A673 (cell line): ENCODE data around the gene AJAP1. TPM values are rescaled to one million over a fixed set of nuclear protein-coding genes. Genes with fewer than 3 reads are reported as not detected.

Experiments used
- BruUV-seq: library from RNA; stranded (reverse); fragments of 400-500 nt; replicated peaks from 2 replicates; lab custom pipeline; 2021; lab: Mats Ljungman, UMichigan
- CTCF ChIA-PET: fragments of 300-600 bp; sonication (Branson Sonifier 250); formaldehyde crosslinking; loops from one replicate; lab custom pipeline; 2022; ENCODE audit warnings: antibody characterized with exemption; lab: Charles Lee
- POLR2A ChIA-PET: fragments of 300-600 bp; sonication (Branson Sonifier 250); formaldehyde crosslinking; loops from one replicate; lab custom pipeline; 2022; ENCODE audit warnings: antibody characterized with exemption; ENCODE audit not compliant: low non-redundant PET; lab: Charles Lee
- DNase-seq: peaks from one replicate; pipeline ENCODE4 v3.0.0-alpha.2; 2015; ENCODE audit warnings: low spot score
- H3K27ac ChIP-seq: fragments of 200-600 bp; sonication (generic); 2 replicates; pipeline ENCODE4 v1.5.1; 2016; ENCODE audit warnings: mixed run types, low read depth, mild to moderate bottlenecking, mixed read lengths, antibody characterized with exemption, low read length; ENCODE audit not compliant: poor library complexity, severe bottlenecking
- H3K27me3 ChIP-seq: fragments of 200-600 bp; sonication (generic); replicated peaks from 2 replicates; pipeline ENCODE4 v1.6.1; 2017; ENCODE audit warnings: mixed run types, low read depth, mild to moderate bottlenecking, mixed read lengths, antibody characterized with exemption, low read length; ENCODE audit not compliant: insufficient read depth, poor library complexity
- H3K36me3 ChIP-seq: fragments of 200-600 bp; sonication (generic); 2 replicates; pipeline ENCODE4 v1.6.1; 2016; ENCODE audit warnings: mixed run types, mild to moderate bottlenecking, mixed read lengths, antibody characterized with exemption, low read length; ENCODE audit not compliant: insufficient read depth, poor library complexity, severe bottlenecking
- H3K4me1 ChIP-seq: fragments of 200-600 bp; sonication (generic); 2 replicates; pipeline ENCODE4 v1.6.1; 2017; ENCODE audit warnings: mixed run types, mild to moderate bottlenecking, mixed read lengths, antibody characterized with exemption, low read length; ENCODE audit not compliant: insufficient read depth, poor library complexity, severe bottlenecking
- H3K4me3 ChIP-seq: fragments of 200-600 bp; sonication (generic); 2 replicates; pipeline ENCODE4 v1.5.1; 2016; ENCODE audit warnings: low read depth, mixed run types, mild to moderate bottlenecking, mixed read lengths, low read length; ENCODE audit not compliant: poor library complexity, severe bottlenecking
- H3K9me3 ChIP-seq: fragments of 200-600 bp; sonication (generic); 2 replicates; pipeline ENCODE4 v1.6.1; 2016; ENCODE audit warnings: mixed run types, low read depth, mild to moderate bottlenecking, mixed read lengths, antibody characterized with exemption, low read length; ENCODE audit not compliant: poor library complexity, severe bottlenecking
- CTCF ChIP-seq: fragments of 300-800, 200-600 bp; sonication (generic); conservative IDR thresholded peaks from 2 replicates; pipeline ENCODE4 v1.5.1; 2017; ENCODE audit warnings: low read depth, mild to moderate bottlenecking, antibody characterized with exemption, low read length, moderate library complexity, mixed read lengths
- EZH2 ChIP-seq: fragments of 200-600 bp; sonication (generic); IDR thresholded peaks from 2 replicates; pipeline ENCODE4 v1.6.1; 2017; ENCODE audit warnings: borderline replicate concordance, low read depth, mild to moderate bottlenecking, mixed read lengths, antibody characterized with exemption, low read length; ENCODE audit not compliant: poor library complexity, severe bottlenecking
- intact Hi-C: fragments of 100-400 bp; cut with micrococcal nuclease; formaldehyde crosslinking; loops from one replicate; pipeline ENCODE4 v1.10.0; 2022; ENCODE audit not compliant: unreplicated experiment
- total RNA-seq: library from RNA; stranded (reverse); gene quantifications from 2 replicates; pipeline ENCODE4 v1.2.3, GENCODE V29; 2021

AJAP1 gene
- total RNA-seq, 1 experiment from 2014 or later, result not detected

DNA sequence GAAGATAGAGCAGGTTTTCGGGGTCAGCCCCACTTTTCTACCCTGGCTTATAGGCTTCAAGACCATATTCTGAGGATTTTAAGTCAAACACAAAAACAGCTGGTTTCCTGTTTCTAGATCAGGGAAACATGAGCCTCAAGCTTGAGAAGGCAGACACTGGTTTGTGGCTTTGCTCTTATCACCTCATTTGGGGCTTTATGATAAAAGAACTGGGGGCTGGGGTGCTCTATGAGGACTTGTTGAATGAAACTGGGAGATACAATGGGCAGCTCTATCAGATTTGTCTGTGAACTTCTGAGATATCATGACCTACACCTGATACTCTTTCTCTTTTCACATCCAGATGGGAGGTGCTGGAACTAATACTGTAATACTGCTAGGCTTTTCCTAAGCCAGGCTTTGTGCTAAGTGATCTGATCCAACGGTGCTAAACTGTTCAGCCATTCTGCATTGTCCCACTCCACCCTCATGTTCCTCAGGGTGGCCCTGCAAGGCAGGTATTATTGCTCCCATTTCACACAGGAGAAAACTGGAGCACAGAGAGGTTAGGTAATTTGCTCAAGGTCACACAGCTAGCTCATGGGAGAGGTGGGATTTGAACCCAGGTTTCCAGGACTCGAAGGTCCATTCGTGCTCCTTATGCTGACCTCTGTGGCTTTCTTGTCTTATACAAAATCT is 6.6 kb downstream of the AJAP1 start:
- H3K36me3 ChIP-seq, result no peaks in the 10 kb centered on the region
- no peaks in the 10 kb centered on the region for H3K4me1 ChIP-seq
- CTCF ChIA-PET, result no interaction called here
- no TSS peak for BruUV-seq
- H3K27ac ChIP-seq, result no peak overlapping the region
- H3K9me3 ChIP-seq, result no peaks in the 10 kb centered on the region
- TF ChIP-seq CTCF (no peak), EZH2 (no peak)
- no peak overlapping the region for H3K4me3 ChIP-seq
- H3K27me3 ChIP-seq, result peaks cover 47% of the 10 kb centered on the region
- POLR2A ChIA-PET, result no interaction called here
- intact Hi-C loops, result no loop called here
- DNase-seq, result no peak

GRCh38 chr1:4661595-4661917 is 7.1 kb downstream of the AJAP1 start:
- POLR2A ChIA-PET, result no interaction called here
- Histone ChIP-seq H3K36me3 (no peaks in the 10 kb centered on the region), H3K27me3 (peaks cover 42% of the 10 kb centered on the region), H3K4me1 (no peaks in the 10 kb centered on the region), H3K27ac (no peak overlapping the region), H3K9me3 (no peaks in the 10 kb centered on the region), H3K4me3 (no peak overlapping the region)
- no TSS peak for BruUV-seq
- no peak for DNase-seq
- intact Hi-C loops, result no loop called here
- CTCF ChIA-PET, result no interaction called here
- TF ChIP-seq EZH2 (no peak), CTCF (no peak)

- Histone ChIP-seq H3K4me1 (no peaks in the 10 kb centered on the region), H3K9me3 (no peaks in the 10 kb centered on the region), H3K36me3 (no peaks in the 10 kb centered on the region), H3K4me3 (no peak overlapping the region), H3K27me3 (peaks cover 36% of the 10 kb centered on the region), H3K27ac (no peak overlapping the region)
- ChIA-PET POLR2A (no interaction called here), CTCF (no interaction called here)
- TF ChIP-seq CTCF (no peak), EZH2 (no peak)
- BruUV-seq, result no TSS peak
- intact Hi-C loops, result no loop called here
- DNase-seq, result no peak
These were observed 7.8 kb downstream of the AJAP1 start for GRCh38 chr1:4662168-4662567.
